ENCODE data around the gene FAXDC2.

The FAXDC2 gene

GRCh38 chr5:154816891-154817492 is 33.4 kb downstream of the FAXDC2 start:
- Histone ChIP-seq H3K4me3 (ENCODE audit: low read depth, low read length) (no peak overlapping the region), H3K27ac (no peak overlapping the region), H3K36me3 (replicated peaks) (peaks cover 68% of the 10 kb centered on the region), H3K27me3 (replicated peaks) (no peaks in the 10 kb centered on the region)
- in situ Hi-C loops (cut with HindIII; ENCODE audit: low pct_ligation_motif_present, low sequenced_read_pairs): no loop called here
- no peak for DNase-seq
- TF ChIP-seq CTCF (IDR thresholded peaks at IDR 0.05; ENCODE audit: low read depth, low read length, missing control alignments): no peak

- H3K36me3 ChIP-seq (replicated peaks): peaks cover 74% of the 10 kb centered on the region
- H3K4me3 ChIP-seq (ENCODE audit: low read depth, low read length): no peak overlapping the region
- no peaks in the 10 kb centered on the region for H3K27me3 ChIP-seq (replicated peaks)
- no peak for DNase-seq
- in situ Hi-C loops (cut with HindIII; ENCODE audit: low pct_ligation_motif_present, low sequenced_read_pairs): no loop called here
- no peak for TF ChIP-seq CTCF (IDR thresholded peaks at IDR 0.05; ENCODE audit: low read depth, low read length, missing control alignments)
- H3K27ac ChIP-seq: no peak overlapping the region
Observed at GRCh38 chr5:154815684-154816247, 34.6 kb downstream of the FAXDC2 start.

GRCh38 chr5:154815025-154815424 is 35.4 kb downstream of the FAXDC2 start:
- no peak for TF ChIP-seq CTCF (IDR thresholded peaks at IDR 0.05; ENCODE audit: low read depth, low read length, missing control alignments)
- in situ Hi-C loops (cut with HindIII; ENCODE audit: low pct_ligation_motif_present, low sequenced_read_pairs): no loop called here
- Histone ChIP-seq H3K27me3 (replicated peaks) (no peaks in the 10 kb centered on the region), H3K4me3 (ENCODE audit: low read depth, low read length) (no peak overlapping the region), H3K36me3 (replicated peaks) (peaks cover 76% of the 10 kb centered on the region), H3K27ac (no peak overlapping the region)
- no peak for DNase-seq

GRCh38 chr5:154813736-154814135 is 36.7 kb downstream of the FAXDC2 start:
- no peak overlapping the region for H3K27ac ChIP-seq

GRCh38 chr5:154813158-154813557 is 37.2 kb downstream of the FAXDC2 start:
- in situ Hi-C loops (cut with HindIII; ENCODE audit: low pct_ligation_motif_present, low sequenced_read_pairs): no loop called here
- no peaks in the 10 kb centered on the region for H3K27me3 ChIP-seq (replicated peaks)
- no peak overlapping the region for H3K4me3 ChIP-seq (ENCODE audit: low read depth, low read length)
- no peak for DNase-seq
- no peak overlapping the region for H3K27ac ChIP-seq
- H3K36me3 ChIP-seq (replicated peaks): peaks cover 80% of the 10 kb centered on the region
- no peak for TF ChIP-seq CTCF (IDR thresholded peaks at IDR 0.05; ENCODE audit: low read depth, low read length, missing control alignments)

More at GRCh38 chr5:154813736-154814135, 36.7 kb downstream of the FAXDC2 start:
- no peak for TF ChIP-seq CTCF (IDR thresholded peaks at IDR 0.05; ENCODE audit: low read depth, low read length, missing control alignments)
- in situ Hi-C loops (cut with HindIII; ENCODE audit: low pct_ligation_motif_present, low sequenced_read_pairs): no loop called here
- Histone ChIP-seq H3K27me3 (replicated peaks) (no peaks in the 10 kb centered on the region), H3K4me3 (ENCODE audit: low read depth, low read length) (no peak overlapping the region), H3K36me3 (replicated peaks) (peaks cover 79% of the 10 kb centered on the region)
- no peak for DNase-seq

All from brain microvascular endothelial cell (primary cell).